Activated CD4-positive, alpha-beta T cell treated with anti-CD3 and anti-CD28 coated beads for 4 hours (primary cell): ENCODE data around the gene MYO18B.

Experiments
- DNase-seq, 2 donors: peaks; one replicate each; pipeline ENCODE4 v3.0.0-alpha.2; 2020

The MYO18B gene

DNA sequence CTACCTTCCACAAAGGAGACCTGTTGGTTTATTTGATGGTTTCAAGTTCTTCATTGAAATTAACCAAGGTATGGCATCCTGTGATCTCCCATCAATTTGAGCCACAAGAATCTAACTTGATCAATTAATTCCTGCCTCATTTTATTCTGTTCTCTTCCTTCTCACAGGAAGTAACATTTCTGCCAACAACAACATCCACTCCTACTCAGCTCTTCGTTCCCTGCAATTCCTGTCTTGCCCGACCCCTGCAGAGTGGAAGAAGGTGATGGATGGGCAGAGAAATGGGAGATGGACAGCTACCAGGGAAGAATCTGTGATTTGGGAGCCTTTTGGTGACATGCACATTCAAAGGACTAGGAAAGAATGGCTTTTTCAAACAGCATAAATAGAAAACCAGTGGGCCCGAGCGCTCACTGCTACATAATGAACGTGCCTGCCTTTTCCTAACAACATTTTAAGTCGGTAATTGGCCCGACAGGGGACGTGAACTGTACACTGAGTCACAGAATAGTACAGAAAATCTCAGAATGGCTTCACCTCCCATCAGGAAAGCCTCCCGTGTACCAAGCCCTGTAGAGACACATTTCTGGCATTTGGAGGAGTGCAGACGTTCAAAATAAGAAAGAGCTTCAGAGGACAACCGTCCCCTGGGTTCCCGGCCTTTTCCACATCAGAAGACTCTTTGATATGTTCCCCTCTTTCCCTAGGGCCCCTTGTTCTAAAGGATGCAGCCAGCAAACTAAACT is 314.6 kb downstream of the MYO18B start:
- DNase-seq: no peak

DNA sequence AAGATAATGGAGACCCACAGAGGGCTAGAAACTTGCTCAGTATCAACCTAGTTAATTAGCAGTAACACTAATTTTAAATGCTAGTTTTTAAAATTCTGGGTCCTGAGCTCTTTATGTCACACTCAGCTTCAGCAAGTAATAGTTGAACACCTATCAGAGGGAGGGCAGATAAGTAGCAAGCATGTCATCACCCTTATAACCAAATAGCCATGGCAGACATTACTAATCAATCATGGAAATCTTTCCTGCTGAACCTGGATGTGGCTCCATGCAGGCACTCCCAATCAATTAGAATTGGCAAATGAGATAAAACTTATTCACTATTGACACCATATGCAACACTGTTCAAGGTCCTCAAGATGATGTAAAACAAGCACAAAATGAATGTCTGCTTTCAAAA is 315.7 kb downstream of the MYO18B start:
- DNase-seq: no peak

DNA sequence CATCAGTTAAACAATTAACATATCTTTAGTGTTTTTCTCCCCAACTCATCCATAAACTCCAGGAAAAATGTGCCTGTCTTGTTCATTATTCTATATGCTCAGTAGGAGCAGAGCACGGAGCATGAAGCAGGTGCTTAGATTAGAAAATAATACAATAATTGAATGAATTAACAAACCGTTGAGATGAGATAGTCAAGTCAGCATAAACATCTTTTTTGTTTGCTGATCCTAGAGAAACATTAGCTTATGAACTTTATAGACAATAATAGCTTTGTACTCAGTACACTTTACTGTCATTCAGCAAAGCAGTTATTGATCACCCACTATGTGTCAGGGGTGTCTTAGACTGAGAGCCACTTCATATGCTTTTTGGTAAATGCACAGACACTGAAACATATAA is 322.1 kb downstream of the MYO18B start:
- DNase-seq: no peak

DNA sequence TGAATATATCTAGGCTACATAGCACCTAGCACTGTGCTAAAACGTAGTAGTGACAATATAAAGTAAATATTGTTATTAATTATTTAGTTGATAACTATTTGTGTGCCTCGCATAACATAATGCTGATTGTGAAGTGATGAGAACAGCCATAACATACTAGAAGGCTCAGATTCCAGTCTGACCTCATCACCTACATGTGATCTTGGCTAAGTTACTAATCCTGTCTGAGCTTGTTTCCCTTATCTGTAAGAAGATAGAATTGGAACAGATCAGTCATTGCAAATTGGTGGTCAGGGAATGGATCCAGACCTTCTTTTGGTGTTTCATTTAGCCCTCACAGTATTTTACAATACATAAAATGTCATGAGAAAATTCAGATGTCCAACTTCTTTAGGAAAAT is 323.9 kb downstream of the MYO18B start:
- no peak for DNase-seq

DNA sequence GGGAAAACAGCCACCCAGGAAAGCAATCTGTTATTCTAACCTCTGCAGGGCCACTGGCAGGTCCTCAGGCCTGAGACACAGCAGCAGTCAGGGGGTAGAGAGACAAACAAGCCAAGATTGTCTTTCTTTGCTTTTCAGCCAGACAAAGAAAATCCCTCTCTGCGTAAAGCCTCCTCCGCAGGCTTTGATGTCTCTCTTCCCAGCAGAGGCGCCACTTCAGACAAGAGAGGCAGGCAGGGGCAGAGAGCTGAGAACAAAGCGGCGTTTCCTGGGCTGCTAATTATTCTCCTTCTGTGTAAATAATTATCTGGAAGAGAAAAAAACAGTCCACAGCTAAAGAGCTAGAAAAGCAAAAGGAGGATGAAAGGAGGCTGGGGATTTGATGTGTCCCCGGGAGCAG is 324.5 kb downstream of the MYO18B start:
- no peak for DNase-seq

DNA sequence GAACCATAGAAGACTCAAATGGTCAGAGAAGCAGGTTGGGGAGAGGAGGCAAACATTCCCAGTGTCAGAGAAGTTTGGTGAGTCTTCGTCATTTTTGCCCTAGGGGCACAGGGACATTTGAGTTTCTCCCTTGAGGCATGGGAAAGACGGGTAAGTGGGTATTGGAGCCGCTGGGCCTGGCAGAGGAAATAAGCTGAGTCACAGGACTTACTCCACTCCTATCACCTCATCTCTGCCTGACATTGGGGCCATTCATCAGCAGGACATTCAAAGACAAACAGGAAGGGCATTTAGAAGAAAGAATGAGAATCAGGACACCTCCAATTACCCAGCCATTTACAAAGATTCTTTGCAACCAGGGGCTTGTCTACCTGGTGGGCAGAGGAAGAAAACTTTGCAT is 326.6 kb downstream of the MYO18B start:
- no peak for DNase-seq

DNA sequence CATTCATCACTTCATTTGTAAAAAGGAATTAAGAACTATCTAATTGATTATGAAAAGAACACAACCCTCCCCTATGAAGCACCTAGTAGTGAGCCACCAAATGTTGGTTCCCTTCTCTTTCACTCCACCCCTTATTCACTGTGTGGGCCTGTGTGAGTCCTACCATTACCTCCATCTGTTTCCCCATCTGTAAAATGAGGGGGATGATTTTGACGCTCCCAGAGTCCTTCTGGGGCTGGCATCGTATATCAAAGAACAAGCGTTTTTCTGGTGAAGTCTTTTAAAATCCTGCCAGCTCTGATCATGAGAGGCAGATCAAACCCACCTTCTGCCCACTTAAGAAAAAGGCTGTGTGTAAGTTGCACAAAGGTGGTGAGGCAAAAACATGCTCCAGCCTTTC is 330.6 kb downstream of the MYO18B start:
- DNase-seq: no peak

DNA sequence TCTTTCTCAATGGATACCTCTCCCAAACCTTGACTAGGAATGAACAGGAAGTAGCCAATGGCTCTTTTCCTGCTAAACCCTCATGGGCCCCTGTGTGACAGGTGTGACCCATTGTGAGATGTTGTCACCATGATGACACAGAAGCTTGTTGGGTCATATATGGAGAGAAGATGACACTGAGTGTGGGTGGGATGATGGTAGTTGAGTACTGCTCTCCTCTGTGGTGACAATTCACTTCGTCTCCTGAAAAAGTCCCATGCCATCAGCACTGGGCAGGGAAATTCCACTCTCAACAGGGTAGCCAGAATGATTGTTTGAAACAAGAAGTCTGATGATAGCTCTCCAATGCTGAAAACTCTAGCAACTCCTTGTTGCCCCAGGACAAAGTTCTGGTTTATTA is 333.3 kb downstream of the MYO18B start:
- no peak for DNase-seq

DNA sequence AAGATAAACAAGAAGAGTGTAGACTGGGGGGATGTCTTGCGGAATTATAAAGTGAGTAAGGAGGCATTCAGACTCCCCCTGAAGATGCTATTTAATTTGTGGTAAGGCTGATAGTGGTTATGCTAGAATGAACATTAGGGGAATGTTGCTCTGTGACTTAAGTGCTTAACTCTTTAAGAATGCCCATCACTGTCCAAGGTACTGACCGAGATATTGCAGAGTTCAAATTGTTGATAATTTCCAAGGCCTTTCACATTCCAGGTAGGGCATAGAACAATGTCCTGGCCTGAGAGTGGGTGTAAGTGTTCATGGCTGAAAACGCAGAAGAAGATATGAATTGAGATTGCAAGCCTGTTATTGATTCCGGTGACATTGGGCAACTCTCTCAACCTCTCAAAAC is 337.0 kb downstream of the MYO18B start:
- no peak for DNase-seq
